Endodermal cell (in vitro differentiated cells): ENCODE data around the gene ENTR1. TPM values are rescaled to one million over a fixed set of nuclear protein-coding genes. Genes with fewer than 3 reads are reported as not detected.

Experiments
- DNase-seq: peaks from one replicate; pipeline ENCODE4 v3.0.0-alpha.2; 2017
- H3K27ac ChIP-seq: 2 replicates; pipeline ENCODE4 v1.5.1; 2013; ENCODE audit warnings: mild to moderate bottlenecking, low read depth, low read length, moderate library complexity
- H3K27me3 ChIP-seq: 2 replicates; pipeline ENCODE4 v1.6.1; 2013; ENCODE audit warnings: mild to moderate bottlenecking, low read length, moderate library complexity; ENCODE audit not compliant: insufficient read depth, control insufficient read depth, poor library complexity, severe bottlenecking
- H3K36me3 ChIP-seq: 2 replicates; pipeline ENCODE4 v1.7.0; 2013; ENCODE audit warnings: mild to moderate bottlenecking, low read length, moderate library complexity; ENCODE audit not compliant: control insufficient read depth, insufficient read depth
- H3K4me1 ChIP-seq: one replicate; pipeline ENCODE4 v1.7.0; 2013; ENCODE audit warnings: low read length; ENCODE audit not compliant: control insufficient read depth, insufficient read depth
- H3K4me3 ChIP-seq: 2 replicates; pipeline ENCODE4 v1.5.1; 2013; ENCODE audit warnings: mild to moderate bottlenecking, low read length, moderate library complexity
- H3K9ac ChIP-seq: 2 replicates; pipeline ENCODE4 v1.6.1; 2013; ENCODE audit warnings: mild to moderate bottlenecking, low read length, moderate library complexity; ENCODE audit not compliant: poor library complexity, severe bottlenecking; ENCODE audit errors: extremely low read depth
- H3K9me3 ChIP-seq: 2 replicates; pipeline ENCODE4 v1.6.1; 2013; ENCODE audit warnings: mild to moderate bottlenecking, low read length, moderate library complexity; ENCODE audit not compliant: control insufficient read depth
- H3K27ac Mint-ChIP-seq: 2 replicates; pipeline ENCODE4 v1.8.0; 2020; ENCODE audit warnings: mixed read lengths
- H3K27me3 Mint-ChIP-seq: 2 replicates; pipeline ENCODE4 v1.8.0; 2021; ENCODE audit warnings: mild to moderate bottlenecking, mixed read lengths; ENCODE audit not compliant: insufficient read depth
- H3K36me3 Mint-ChIP-seq: 2 replicates; pipeline ENCODE4 v1.8.0; 2020; ENCODE audit warnings: low read depth, mixed read lengths
- H3K4me1 Mint-ChIP-seq: 2 replicates; pipeline ENCODE4 v1.8.0; 2020; ENCODE audit warnings: mixed read lengths
- H3K4me3 Mint-ChIP-seq: 2 replicates; pipeline ENCODE4 v1.8.0; 2020; ENCODE audit warnings: mild to moderate bottlenecking, moderate library complexity, mixed read lengths
- H3K9me3 Mint-ChIP-seq: 2 replicates; pipeline ENCODE4 v1.8.0; 2020; ENCODE audit warnings: mild to moderate bottlenecking, mixed read lengths
- CTCF ChIP-seq: fragments of 200-600 bp; sonication (generic); conservative IDR thresholded peaks from 2 replicates; pipeline ENCODE4 v1.5.0; 2021; ENCODE audit warnings: antibody characterized with exemption, mild to moderate bottlenecking
- WGBS, 2 experiments: methylation state at CpG; one replicate each; pipeline versions ENCODE4 v1.1.5 to v1.1.7; 2013; ENCODE audit warnings: missing lambda C conversion rate in 2 of 2, mixed read lengths in 1 of 2; ENCODE audit not compliant: insufficient coverage in 1 of 2, insufficient read length in 1 of 2; 5-methylcytosine and 5-hydroxymethylcytosine counted together
- total RNA-seq, 2 donors: library from RNA; stranded (reverse); fragmentation: NEBNext Ultra II Directional in 1 of 2; extraction: Animal tissue kit (Norgen Biotek cat#: 25700) in 1 of 2; gene quantifications; 2 replicates in 1 of 2; 3 replicates in 1 of 2; pipeline ENCODE4 v1.2.1, GENCODE V29; 2021

ENTR1 gene
- total RNA-seq, 2 donors from 2014 or later, result 76.6 to 83.1 TPM

DNA sequence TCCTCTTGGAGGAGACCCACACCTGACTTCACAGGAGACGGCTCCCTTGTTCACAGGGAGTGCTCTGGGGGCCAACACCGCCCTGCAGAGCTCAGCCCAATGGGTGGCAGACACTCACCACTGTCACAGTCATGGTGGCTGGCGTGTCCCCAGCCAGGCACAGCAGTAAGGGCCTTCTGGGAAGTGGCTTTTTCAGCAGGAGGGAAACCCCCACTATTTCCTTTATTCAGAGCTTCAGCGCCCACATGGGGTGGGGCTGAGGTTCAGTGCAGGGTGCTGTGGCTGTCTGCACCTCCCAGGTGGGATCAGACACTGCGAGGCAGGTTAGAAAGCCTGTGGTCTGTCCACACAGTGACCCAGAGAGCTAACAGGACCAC is 6.9 kb downstream of the ENTR1 start:
- Mint-ChIP-seq H3K9me3 (no peaks in the 10 kb centered on the region), H3K4me1 (peaks cover 7% of the 10 kb centered on the region), H3K36me3 (peaks cover 48% of the 10 kb centered on the region), H3K4me3 (no peak overlapping the region), H3K27ac (no peak overlapping the region), H3K27me3 (no peaks in the 10 kb centered on the region)
- no peak overlapping the region for H3K27ac ChIP-seq
- no peak for TF ChIP-seq CTCF
- H3K9ac ChIP-seq, result no peak overlapping the region
- DNase-seq, result no peak
- no peaks in the 10 kb centered on the region for H3K27me3 ChIP-seq
- peaks cover 47% of the 10 kb centered on the region for H3K36me3 ChIP-seq
- WGBS, 2 experiments, result 92 to 96% methylated on average over 4 to 5 of the region's 5 CpGs
- H3K4me1 ChIP-seq, result peaks cover 3% of the 10 kb centered on the region
- H3K9me3 ChIP-seq, result no peaks in the 10 kb centered on the region
- no peak overlapping the region for H3K4me3 ChIP-seq

DNA sequence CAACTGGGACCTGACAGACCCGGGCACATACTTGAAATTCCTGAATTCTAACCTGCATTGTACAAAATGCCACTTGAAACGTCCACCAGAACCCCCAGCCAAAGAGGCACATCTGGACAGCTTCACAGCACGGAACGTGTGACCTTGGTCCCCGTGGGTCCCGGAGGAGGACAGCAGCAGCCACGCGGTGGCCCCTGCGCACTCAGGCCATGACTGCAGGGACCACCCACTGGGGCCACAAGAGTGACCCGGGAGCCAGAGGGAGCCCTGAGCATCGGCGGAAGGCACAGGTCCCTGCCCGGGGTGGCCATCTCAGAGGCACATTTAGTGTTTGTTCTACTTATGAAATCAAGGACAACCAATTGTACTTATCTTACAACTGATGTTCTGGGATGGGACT is 8.3 kb downstream of the ENTR1 start:
- no peak overlapping the region for H3K4me3 Mint-ChIP-seq

GRCh38 chr9:136401173-136401922 is 9.1 kb downstream of the ENTR1 start:
- H3K27me3 Mint-ChIP-seq, result no peaks in the 10 kb centered on the region
- no peaks in the 10 kb centered on the region for H3K27me3 ChIP-seq
- H3K4me1 Mint-ChIP-seq, result peaks cover 7% of the 10 kb centered on the region
- DNase-seq, result no peak
- H3K27ac Mint-ChIP-seq, result peak overlapping the region; percentile 40
- no peak overlapping the region for H3K27ac ChIP-seq
- H3K9ac ChIP-seq, result no peak overlapping the region
- no peak overlapping the region for H3K4me3 ChIP-seq
- WGBS, 2 experiments, result 95 to 97% methylated on average over 14 to 18 of the region's 18 CpGs
- TF ChIP-seq CTCF, result no peak
- no peaks in the 10 kb centered on the region for H3K9me3 Mint-ChIP-seq
- H3K36me3 ChIP-seq, result peaks cover 50% of the 10 kb centered on the region
- H3K4me3 Mint-ChIP-seq, result no peak overlapping the region
- H3K4me1 ChIP-seq, result peaks cover 6% of the 10 kb centered on the region
- peaks cover 40% of the 10 kb centered on the region for H3K36me3 Mint-ChIP-seq
- no peaks in the 10 kb centered on the region for H3K9me3 ChIP-seq

More for the DNA sequence above, 8.3 kb downstream of the ENTR1 start:
- H3K27me3 Mint-ChIP-seq, result no peaks in the 10 kb centered on the region
- peak overlapping the region; percentile 42 for H3K27ac Mint-ChIP-seq
- Histone ChIP-seq H3K27ac (no peak overlapping the region), H3K36me3 (peaks cover 48% of the 10 kb centered on the region), H3K9ac (no peak overlapping the region), H3K4me1 (peaks cover 6% of the 10 kb centered on the region), H3K9me3 (no peaks in the 10 kb centered on the region), H3K4me3 (no peak overlapping the region), H3K27me3 (no peaks in the 10 kb centered on the region)
- H3K36me3 Mint-ChIP-seq, result peaks cover 38% of the 10 kb centered on the region
- DNase-seq, result no peak
- no peaks in the 10 kb centered on the region for H3K9me3 Mint-ChIP-seq
- peaks cover 7% of the 10 kb centered on the region for H3K4me1 Mint-ChIP-seq
- 90 to 95% methylated on average over 9 to 13 of the region's 13 CpGs for WGBS, 2 experiments
- TF ChIP-seq CTCF, result no peak
